DMS53 (cell line): Measurements from ENCODE around the gene CREB3L2.
"Not testable (repeated sequence)": the region's sequence is repeated elsewhere in the genome, so short reads cannot be mapped to it uniquely, and the experiment has no call there.

ENCODE experiments used
- DNase-seq: peaks from one replicate; lab custom pipeline; 2025; lab: John Stamatoyannopoulos, UW

The CREB3L2 gene

GRCh38 chr7:137987968-137988367, 13.9 kb downstream of the CREB3L2 start:
- DNase-seq = no peak

DNA sequence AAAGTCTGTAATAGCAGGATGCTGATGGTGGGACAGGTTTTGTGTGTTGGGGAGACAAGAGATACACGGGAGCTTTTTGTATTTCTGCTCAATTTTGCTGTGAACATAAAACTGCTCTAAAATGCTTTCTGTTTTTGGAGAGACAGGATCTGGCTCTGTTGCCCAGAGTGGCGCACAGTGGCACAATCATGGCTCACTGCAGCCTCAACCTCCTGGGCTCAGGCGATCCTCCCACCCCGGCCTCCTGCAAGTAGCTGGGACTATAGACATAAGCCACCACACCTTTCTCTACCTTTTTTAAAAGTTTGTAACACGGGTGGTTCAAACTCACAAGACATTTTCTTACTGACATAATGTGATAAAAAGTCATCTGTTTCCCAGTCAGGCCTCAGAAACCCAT, 14.3 kb downstream of the CREB3L2 start:
- DNase-seq = no peak

- DNase-seq = no peak
These were observed 14.9 kb downstream of the CREB3L2 start for GRCh38 chr7:137987018-137987349.

DNA sequence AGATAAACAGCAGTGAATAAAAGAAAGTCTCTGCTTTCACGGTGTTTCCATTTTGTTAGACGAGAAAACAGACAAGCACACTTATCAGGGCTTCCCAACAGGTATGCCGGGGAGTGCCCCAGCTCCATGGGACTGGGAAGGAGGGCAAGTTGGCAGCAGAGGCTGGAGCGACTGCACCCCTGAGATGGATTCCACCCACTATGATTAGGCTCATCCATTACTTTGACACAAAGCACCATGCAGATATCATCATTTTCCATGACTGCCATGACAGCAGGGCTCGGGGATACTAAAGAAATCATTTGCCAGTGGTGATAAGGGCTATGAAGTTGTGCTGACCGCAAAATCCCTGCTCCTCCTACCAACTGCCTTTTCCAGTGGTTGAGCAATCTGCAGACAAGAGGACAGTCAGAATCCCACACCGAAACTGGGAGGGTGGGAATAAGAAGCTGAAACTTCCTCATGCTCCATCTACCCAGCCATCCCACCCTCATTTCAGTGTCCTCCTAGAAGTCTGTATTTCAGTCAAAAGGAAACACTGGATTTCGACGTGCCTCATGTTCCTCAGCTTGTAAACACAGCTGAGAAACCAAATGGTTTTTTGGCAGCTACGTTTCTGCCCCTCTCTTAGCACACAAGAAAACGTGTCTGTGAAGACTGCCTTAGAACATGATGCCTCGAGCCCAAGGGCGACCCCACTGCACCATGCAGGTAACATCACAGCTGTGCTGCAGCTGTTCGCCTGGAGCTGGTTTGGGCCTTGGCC, 15.5 kb downstream of the CREB3L2 start:
- DNase-seq = no peak

DNA sequence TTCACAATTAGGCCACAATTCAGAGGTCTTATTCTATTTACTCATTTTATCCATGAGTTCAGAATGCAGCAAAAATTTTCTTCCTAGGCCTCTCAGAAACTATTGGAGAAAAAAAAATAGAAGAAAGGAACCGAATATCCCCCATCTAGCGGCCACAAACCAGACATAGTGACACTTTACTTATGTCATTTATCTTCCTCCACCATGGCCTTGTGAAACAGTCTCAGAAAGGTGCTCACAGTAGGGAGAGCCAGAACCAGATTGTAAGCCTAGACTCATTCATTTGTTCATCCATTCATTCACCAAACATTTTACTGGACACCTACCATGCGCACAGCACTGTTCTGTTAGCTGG, 16.0 kb downstream of the CREB3L2 start:
- no peak for DNase-seq

- no peak for DNase-seq
These were observed 16.5 kb downstream of the CREB3L2 start for GRCh38 chr7:137985253-137985896.

- no peak for DNase-seq
These were observed 17.5 kb downstream of the CREB3L2 start for GRCh38 chr7:137984181-137985041.

DNA sequence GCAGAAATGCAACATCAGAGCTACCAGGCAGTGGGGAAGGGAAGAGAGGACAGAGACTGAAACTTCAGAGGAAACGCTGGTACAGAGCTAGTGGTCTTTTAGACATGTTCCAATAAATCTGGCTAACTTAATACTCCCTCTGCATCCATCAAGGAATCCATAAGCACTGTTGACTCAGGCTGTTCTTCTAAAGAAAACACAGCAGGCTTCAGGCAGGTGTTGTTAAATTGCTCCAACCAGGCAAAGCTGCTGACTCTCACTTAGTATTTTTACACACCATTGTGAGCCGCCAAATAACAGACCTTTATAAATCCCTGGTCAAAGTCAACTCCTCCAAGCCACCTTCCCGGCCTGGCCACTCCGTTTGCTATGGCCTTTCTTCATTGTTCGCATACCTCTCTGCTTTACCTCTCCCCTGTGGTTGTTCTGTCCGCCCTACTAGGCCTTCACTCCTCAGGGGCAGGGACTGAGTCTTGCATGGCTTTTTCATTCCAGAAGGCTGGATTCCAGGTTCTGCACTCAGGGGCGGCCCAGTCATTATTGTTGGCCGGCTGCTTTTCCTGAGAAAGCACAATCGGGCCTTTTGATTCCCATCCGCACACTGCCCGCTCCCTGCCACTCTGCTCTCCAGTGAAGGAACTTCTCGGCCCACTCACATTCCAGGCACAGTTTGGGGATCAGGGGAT, 18.4 kb downstream of the CREB3L2 start:
- DNase-seq = no peak

DNA sequence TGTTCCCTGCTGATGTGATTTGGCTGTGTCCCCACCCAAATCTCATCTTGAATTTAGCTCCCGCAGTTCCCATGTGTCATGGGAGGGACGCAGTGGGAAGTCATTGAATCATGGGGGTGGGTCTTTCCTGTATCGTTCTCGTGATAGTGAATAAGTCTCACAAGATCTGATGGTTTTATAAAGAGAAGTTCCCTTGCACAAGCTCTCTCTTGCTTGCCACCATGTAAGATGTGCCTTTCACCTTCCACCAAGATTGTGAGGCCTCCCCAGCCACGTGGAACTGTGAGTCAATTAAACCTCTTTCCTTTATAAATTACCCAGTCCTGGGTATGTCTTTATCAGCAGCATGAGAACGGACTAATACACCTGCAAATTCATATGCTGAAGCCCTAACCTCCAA, 19.5 kb downstream of the CREB3L2 start:
- not testable (repeated sequence) for DNase-seq

GRCh38 chr7:137981668-137982067, 20.2 kb downstream of the CREB3L2 start:
- no peak for DNase-seq

DNA sequence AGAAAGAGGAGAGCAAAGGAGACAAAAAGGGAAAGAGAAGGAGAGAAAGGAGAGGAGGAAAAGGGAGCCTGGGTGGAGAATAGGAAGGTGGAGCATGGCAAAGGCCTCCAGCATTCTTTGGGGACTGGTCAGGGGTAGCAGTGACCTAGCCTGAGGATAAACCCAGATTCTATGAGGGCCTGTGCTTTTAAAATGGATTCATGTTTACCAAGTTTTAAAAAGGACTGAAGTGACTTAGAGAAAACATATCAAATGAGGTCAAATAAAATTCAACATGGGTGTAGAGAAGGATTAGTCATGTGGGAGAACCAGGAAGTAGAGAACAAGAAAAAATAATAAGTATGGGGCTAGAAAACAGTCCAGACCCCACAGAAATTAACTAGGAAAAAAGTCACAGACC, 20.7 kb downstream of the CREB3L2 start:
- peak; percentile 36 for DNase-seq

GRCh38 chr7:137980308-137980707, 21.6 kb downstream of the CREB3L2 start:
- no peak for DNase-seq

DNA sequence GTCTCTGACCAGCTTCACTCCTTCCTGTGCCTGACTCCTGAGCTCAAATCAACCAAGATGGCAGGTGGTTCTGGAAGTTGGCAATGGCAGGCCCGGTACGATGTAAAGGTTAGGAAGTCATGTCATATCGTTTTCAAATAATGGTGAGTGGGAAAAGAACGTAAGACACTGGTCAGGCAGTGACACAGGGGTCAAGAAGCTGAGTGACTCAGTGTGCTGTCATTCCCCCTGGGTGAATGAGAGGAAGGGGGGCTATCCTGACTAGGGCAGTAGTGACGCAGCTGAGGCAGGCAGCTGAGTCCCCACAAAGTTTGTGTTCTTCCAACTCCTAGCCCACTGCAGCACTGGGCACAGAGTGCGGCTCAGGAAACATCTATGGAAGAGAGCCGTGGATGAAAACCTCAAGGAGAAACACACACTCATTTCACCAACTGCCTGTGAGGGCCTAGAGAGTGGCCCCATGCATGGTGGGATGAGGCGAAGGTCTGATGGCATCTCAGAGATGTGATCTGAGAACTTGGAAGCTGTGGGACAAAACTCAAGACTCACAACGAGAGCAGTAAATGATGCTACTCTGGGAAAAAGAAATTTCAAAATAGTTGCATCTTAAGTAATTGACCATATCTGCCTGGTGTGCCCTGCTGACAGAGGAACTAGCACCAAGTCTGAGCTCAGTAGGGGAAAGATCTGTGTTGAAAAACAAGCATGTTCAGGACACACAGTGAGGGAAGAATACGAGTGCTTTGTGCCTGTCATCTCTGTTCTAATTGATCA, 23.2 kb downstream of the CREB3L2 start:
- DNase-seq = no peak

GRCh38 chr7:137977173-137977572, 24.7 kb downstream of the CREB3L2 start:
- DNase-seq = no peak

GRCh38 chr7:137976696-137977095, 25.2 kb downstream of the CREB3L2 start:
- DNase-seq = no peak

DNA sequence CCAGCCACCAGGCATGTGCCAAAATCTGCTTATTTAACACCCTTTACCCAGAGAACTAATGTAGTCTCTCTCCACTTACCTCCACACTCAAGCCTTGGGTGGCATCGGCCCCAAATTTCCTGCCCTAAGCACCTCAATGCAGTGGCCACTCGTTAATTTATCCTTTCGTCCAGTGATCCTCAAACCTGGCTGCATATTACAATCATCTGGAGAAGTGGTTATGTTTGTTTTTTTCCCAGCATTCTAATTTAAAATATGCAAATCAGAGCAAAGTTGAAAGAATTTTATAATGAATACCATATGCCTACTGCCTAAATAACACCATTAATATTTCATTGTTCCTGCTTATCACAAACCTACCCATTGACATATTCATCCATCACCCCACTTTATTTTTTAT, 25.7 kb downstream of the CREB3L2 start:
- DNase-seq = no peak

- DNase-seq = no peak
These were observed 26.1 kb downstream of the CREB3L2 start for GRCh38 chr7:137975768-137976167.

DNA sequence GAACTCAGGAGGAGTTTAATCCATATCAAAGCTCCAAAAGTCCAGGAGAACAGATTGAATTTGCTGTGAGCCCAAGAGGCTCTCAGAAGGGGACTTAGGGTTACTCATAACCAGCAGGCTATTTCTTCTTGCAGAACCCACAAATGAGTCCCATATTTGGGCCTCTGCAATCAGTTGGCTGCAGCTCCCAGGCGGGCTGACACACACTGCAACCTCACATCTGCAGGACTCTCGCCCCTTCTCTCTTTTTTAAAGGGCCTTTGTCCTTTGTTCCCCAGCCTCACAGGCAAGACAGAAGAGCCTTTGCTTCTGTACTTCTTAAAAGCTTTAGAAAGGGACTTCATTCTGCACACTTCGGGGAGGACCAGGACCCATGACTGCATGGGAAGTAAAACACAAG, 26.7 kb downstream of the CREB3L2 start:
- no peak for DNase-seq

GRCh38 chr7:137974766-137975165, 27.1 kb downstream of the CREB3L2 start:
- DNase-seq = no peak

DNA sequence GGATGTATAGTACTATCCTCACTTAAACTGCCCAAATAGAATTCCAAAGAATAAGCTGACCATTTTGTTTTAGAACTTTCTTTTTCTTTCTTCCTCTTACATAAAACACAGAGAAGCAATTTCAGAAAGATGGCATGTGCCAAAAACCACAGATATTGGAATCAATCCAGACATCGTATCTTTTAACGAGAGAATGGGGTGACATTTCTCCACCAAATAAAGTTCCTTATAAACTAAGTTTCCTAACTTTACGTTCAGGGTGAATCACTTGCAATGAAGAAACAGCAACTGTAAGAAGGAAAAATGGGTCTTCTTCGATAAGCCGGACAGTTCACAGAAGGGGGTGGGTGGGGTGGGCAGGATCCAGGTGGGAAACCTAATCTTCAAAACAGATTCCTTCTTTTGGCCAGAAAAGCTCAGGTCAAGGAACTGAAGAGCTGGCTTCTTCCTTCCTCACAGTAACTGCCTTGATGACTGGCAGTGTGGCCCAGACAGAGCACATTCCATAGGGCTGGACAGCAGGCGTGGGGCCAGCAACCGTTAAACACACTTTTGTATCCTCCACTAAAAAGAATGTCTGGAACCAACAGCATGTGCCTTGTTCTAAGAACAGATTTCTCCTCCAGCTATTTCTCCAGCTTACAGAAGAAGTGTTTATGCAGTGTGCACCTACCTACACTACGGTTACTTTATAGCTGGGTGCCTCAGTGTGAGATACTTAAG, 31.5 kb downstream of the CREB3L2 start:
- no peak for DNase-seq

GRCh38 chr7:137969828-137970227, 32.1 kb downstream of the CREB3L2 start:
- DNase-seq = no peak
